Measurements from ENCODE around the gene ACACB.

GRCh38 chr12:109085590-109085989 lies 30.8 kb upstream of the ACACB start:
- TF ChIP-seq CTCF (IDR thresholded peaks at IDR 0.05) (no peak), POLR2A (IDR thresholded peaks at IDR 0.05) (no peak)

All from esophagus squamous epithelium (tissue), 4 donors.